SH-SY5Y (cell line): ENCODE data around the gene TAAR6.

Experiments used
- GATA2 ChIP-seq: IDR thresholded peaks from 2 replicates; pipeline ENCODE4 v1.6.1; 2011; ENCODE audit warnings: mild to moderate bottlenecking, low read depth, low read length
- GATA3 ChIP-seq: IDR thresholded peaks from 2 replicates; pipeline ENCODE4 v1.6.1; 2011; ENCODE audit warnings: low read depth, mild to moderate bottlenecking, low read length, moderate library complexity

DNA sequence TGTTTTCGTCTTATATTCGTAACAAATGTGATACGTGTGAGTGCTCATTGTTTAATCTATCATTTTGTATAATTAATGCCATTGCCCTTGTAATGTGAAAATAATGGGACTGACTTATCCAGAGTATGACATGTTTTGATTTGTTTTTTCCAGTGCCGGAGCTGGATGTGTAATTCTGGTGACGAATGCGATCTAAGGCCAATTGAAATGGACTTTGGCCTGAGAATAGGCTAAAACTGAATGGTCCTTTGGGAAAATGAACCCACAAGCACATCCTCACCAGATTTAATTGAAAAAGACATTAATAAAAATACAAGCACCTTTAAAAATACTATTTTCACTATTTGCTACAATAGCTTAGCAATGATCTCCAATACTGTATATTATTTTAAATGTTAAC lies 26.1 kb downstream of the TAAR6 start:
- TF ChIP-seq GATA2 (no peak), GATA3 (no peak)
